ENCODE measurements around the gene STX3. TPM values are rescaled to one million over a fixed set of nuclear protein-coding genes. Genes with fewer than 3 reads are reported as not detected.

The STX3 gene
- total and polyA plus RNA-seq, 10 donors: 5.1 to 49.3 (median 27.8) TPM

- H3K27ac ChIP-seq: peak overlapping the region in 7 of 8 donors; percentile 44 to 98 (median 91)
- H3K4me1 ChIP-seq: peaks cover 3 to 52% (median 27%) of the 10 kb centered on the region in 6 donors
- intact Hi-C loops (cut with DNase I; ENCODE audit: low total_unique reads): no loop called here
- no peaks in the 10 kb centered on the region for H3K27me3 ChIP-seq (replicated peaks in 1 of 7)
- no peaks in the 10 kb centered on the region for H3K9me3 ChIP-seq
- TF ChIP-seq CTCF (IDR thresholded peaks at IDR 0.05 in 8 of 11, conservative IDR thresholded peaks at IDR 0.05 in 3 of 11) (no peak), POLR2AphosphoS5 (IDR thresholded peaks at IDR 0.05) (no peak), POLR2A (IDR thresholded peaks at IDR 0.05) (no peak)
- DNase-seq: no peak
- H3K4me3 ChIP-seq: peak overlapping the region in 6 of 8 donors; percentile 67 to 93 (median 76)
- 34 to 67% (median 46%) methylated on average over 3 of the region's 3 CpGs for WGBS, 5 donors
- peaks cover 0 to 11% (median 0%) of the 10 kb centered on the region in 6 donors for H3K36me3 ChIP-seq
Observed at GRCh38 chr11:59756558-59756840, 1.3 kb downstream of the STX3 start.

GRCh38 chr11:59756845-59757244, 1.7 kb downstream of the STX3 start:
- intact Hi-C loops (cut with DNase I; ENCODE audit: low total_unique reads): no loop called here
- TF ChIP-seq CTCF (IDR thresholded peaks at IDR 0.05 in 8 of 11, conservative IDR thresholded peaks at IDR 0.05 in 3 of 11): no peak
- no peak for TF ChIP-seq POLR2AphosphoS5 (IDR thresholded peaks at IDR 0.05)
- no peak for TF ChIP-seq POLR2A (IDR thresholded peaks at IDR 0.05)
- Histone ChIP-seq H3K27ac (peak overlapping the region in 7 of 8 donors; percentile 44 to 98 (median 91)), H3K4me1 (peaks cover 3 to 56% (median 29%) of the 10 kb centered on the region in 6 donors), H3K27me3 (replicated peaks in 1 of 7) (no peaks in the 10 kb centered on the region), H3K9me3 (no peaks in the 10 kb centered on the region), H3K36me3 (peaks cover 0 to 11% (median 0%) of the 10 kb centered on the region in 6 donors), H3K4me3 (peak overlapping the region in 4 of 8 donors; percentile 74 to 93 (median 85))
- peak; percentile 76 for DNase-seq
- WGBS, 5 donors: 28 to 37% (median 34%) methylated on average over 4 of the region's 4 CpGs

GRCh38 chr11:59758401-59759037, 3.3 kb downstream of the STX3 start:
- intact Hi-C loops (cut with DNase I; ENCODE audit: low total_unique reads): no loop called here
- Histone ChIP-seq H3K27ac (no peak overlapping the region), H3K4me1 (peaks cover 3 to 67% (median 33%) of the 10 kb centered on the region in 6 donors), H3K27me3 (replicated peaks in 1 of 7) (no peaks in the 10 kb centered on the region), H3K9me3 (no peaks in the 10 kb centered on the region), H3K4me3 (no peak overlapping the region), H3K36me3 (peaks cover 0 to 11% (median 0%) of the 10 kb centered on the region in 6 donors)
- TF ChIP-seq POLR2AphosphoS5 (IDR thresholded peaks at IDR 0.05) (no peak), POLR2A (IDR thresholded peaks at IDR 0.05) (no peak), CTCF (IDR thresholded peaks at IDR 0.05 in 8 of 11, conservative IDR thresholded peaks at IDR 0.05 in 3 of 11) (no peak)
- 80 to 88% (median 85%) methylated on average over 4 of the region's 4 CpGs for WGBS, 5 donors
- no peak for DNase-seq

GRCh38 chr11:59759900-59760299, 4.7 kb downstream of the STX3 start:
- TF ChIP-seq POLR2A (IDR thresholded peaks at IDR 0.05): no peak
- no peak for TF ChIP-seq POLR2AphosphoS5 (IDR thresholded peaks at IDR 0.05)
- intact Hi-C loops (cut with DNase I; ENCODE audit: low total_unique reads): no loop called here
- H3K36me3 ChIP-seq: peaks cover 0 to 11% (median 0%) of the 10 kb centered on the region in 6 donors
- peaks cover 3 to 58% (median 29%) of the 10 kb centered on the region in 6 donors for H3K4me1 ChIP-seq
- no peaks in the 10 kb centered on the region for H3K9me3 ChIP-seq
- 74 to 91% (median 89%) methylated on average over 4 of the region's 4 CpGs for WGBS, 5 donors
- H3K4me3 ChIP-seq: no peak overlapping the region
- H3K27me3 ChIP-seq (replicated peaks in 1 of 7): no peaks in the 10 kb centered on the region
- H3K27ac ChIP-seq: no peak overlapping the region
- no peak for DNase-seq

Measured in spleen (tissue), 11 donors.